ENCODE data around the gene YIF1B.

YIF1B gene

DNA sequence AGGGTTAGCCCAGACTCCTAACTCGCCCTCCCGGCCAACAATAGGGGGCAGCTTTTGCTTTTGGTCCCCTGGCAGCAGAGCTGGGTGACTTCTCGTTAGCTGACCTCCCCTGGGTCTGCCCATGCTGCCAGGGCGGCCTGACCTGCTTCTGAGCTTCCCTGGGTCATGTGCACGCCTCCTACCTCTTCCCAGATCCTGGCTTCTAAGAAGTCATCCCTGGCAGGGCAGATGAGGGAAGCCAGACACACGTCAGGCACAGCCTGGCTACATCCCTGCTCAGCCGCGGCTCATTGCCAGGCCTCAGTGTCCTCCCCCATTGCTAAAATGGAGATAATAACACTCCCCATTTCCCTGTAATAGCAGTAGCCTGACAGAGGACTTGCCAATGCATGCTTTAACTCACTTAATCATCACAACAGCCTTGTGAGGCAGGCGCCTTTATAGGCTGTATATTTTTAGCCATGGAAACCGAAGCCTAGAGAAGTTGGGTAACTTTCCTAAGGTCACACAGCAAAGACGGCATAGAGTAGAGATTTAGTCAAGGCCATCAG, 6.0 kb upstream of the YIF1B start:
- peak; percentile 72 for DNase-seq (ENCODE audit: low spot score)
- ChIA-PET CTCF (interaction anchor here (0.7 kb wide), 1 partner anchor 25 kb away, joined by 4 read pairs; no protein-coding TSS in a partner anchor), POLR2A (ENCODE audit: low non-redundant PET) (no interaction called here)
- peak overlapping the region; percentile 91 for H3K27ac ChIP-seq
- TF ChIP-seq, protein P1, sequence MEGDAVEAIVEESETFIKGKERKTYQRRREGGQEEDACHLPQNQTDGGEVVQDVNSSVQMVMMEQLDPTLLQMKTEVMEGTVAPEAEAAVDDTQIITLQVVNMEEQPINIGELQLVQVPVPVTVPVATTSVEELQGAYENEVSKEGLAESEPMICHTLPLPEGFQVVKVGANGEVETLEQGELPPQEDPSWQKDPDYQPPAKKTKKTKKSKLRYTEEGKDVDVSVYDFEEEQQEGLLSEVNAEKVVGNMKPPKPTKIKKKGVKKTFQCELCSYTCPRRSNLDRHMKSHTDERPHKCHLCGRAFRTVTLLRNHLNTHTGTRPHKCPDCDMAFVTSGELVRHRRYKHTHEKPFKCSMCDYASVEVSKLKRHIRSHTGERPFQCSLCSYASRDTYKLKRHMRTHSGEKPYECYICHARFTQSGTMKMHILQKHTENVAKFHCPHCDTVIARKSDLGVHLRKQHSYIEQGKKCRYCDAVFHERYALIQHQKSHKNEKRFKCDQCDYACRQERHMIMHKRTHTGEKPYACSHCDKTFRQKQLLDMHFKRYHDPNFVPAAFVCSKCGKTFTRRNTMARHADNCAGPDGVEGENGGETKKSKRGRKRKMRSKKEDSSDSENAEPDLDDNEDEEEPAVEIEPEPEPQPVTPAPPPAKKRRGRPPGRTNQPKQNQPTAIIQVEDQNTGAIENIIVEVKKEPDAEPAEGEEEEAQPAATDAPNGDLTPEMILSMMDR (conservative IDR thresholded peaks at IDR 0.05; ENCODE audit: low read depth) = no peak

DNA sequence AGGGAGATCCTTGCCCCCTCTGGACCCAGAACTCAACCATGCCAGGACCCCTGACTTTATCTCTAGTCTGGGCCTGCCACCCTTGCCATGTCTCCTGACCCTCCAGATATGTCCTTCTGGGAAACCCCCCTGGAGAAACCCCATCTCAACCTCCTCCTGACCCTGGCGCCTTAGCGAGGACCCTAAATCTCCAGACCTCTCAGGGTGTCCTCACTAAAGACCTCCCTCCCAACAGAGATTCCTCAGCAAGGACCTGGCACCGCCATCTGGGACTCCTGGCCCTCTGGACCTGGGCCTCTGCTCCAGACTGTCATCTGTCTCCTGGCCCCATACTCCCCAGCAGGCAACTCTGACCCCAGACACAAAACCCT, 5.2 kb upstream of the YIF1B start:
- no peak for DNase-seq (ENCODE audit: low spot score)
- POLR2A ChIA-PET (ENCODE audit: low non-redundant PET) = interaction anchor here (0.5 to 0.7 kb wide), 2 partner anchors 14 to 35 kb away, joined by 3 to 4 read pairs; no protein-coding TSS in a partner anchor
- TF ChIP-seq, protein P1 (conservative IDR thresholded peaks at IDR 0.05; ENCODE audit: low read depth) = no peak
- CTCF ChIA-PET = no interaction called here
- peak overlapping the region; percentile 91 for H3K27ac ChIP-seq

- POLR2A ChIA-PET (ENCODE audit: low non-redundant PET) = interaction anchor here (0.7 to 1.5 kb wide), 2 partner anchors 16 to 69 kb away, joined by 4 to 9 read pairs; partner anchors contain the start of gene C19orf33
- TF ChIP-seq, protein P1 (conservative IDR thresholded peaks at IDR 0.05; ENCODE audit: low read depth) = no peak
- DNase-seq (ENCODE audit: low spot score) = no peak
- CTCF ChIA-PET = interaction anchor here (0.6 to 1.0 kb wide), 3 partner anchors 13 to 121 kb away, joined by 3 to 4 read pairs (median 3); no protein-coding TSS in a partner anchor
- H3K27ac ChIP-seq = peak within 1 kb of the TSS; percentile 91
These were observed 3.9 kb upstream of the YIF1B start, which contains the start of gene KCNK6 for GRCh38 chr19:38319421-38320258. KCNK6 (plus strand) TSS chr19:38319845; CDS start chr19:38319951, 106 bp downstream.

DNA sequence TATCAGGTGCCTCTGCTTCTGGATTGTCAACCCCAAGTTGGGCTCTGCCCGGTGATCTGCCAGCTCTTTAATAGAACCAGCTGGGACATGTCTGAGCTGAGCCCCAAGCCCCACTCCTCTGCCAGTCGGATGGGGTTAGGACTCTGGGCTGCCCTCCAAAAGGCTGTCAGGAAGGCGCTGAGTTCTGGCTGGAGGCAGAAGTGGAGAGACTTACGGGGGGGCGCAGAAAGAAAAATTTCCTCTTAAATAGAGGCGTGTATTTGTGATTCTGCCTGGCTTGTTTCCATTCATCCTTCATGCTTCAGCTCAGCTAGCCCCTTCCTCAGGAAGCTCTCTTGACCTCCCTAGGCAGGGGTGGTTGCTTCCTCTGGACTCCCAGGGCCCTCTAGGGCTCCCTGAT, 2.9 kb upstream of the YIF1B start:
- peak; percentile 46 for DNase-seq (ENCODE audit: low spot score)
- H3K27ac ChIP-seq = peak overlapping the region; percentile 91
- TF ChIP-seq, protein P1 (conservative IDR thresholded peaks at IDR 0.05; ENCODE audit: low read depth) = no peak
- POLR2A ChIA-PET (ENCODE audit: low non-redundant PET) = no interaction called here
- CTCF ChIA-PET = interaction anchor here (0.6 to 0.7 kb wide), 2 partner anchors 54 to 74 kb away, joined by 3 to 5 read pairs; no protein-coding TSS in a partner anchor

- H3K27ac ChIP-seq = peak overlapping the region; percentile 91
- DNase-seq (ENCODE audit: low spot score) = no peak
- ChIA-PET CTCF (no interaction called here), POLR2A (ENCODE audit: low non-redundant PET) (no interaction called here)
- TF ChIP-seq, protein P1 (conservative IDR thresholded peaks at IDR 0.05; ENCODE audit: low read depth) = no peak
These were observed 1.4 kb upstream of the YIF1B start for GRCh38 chr19:38317104-38317612.

GRCh38 chr19:38316477-38317067, 825 bp upstream of the YIF1B start:
- CTCF ChIA-PET = no interaction called here
- no peak for DNase-seq (ENCODE audit: low spot score)
- POLR2A ChIA-PET (ENCODE audit: low non-redundant PET) = no interaction called here
- TF ChIP-seq, protein P1 (conservative IDR thresholded peaks at IDR 0.05; ENCODE audit: low read depth) = no peak
- H3K27ac ChIP-seq = peak overlapping the region; percentile 91

All from RWPE1 (cell line).